Measurements from ENCODE around the gene SNX5. TPM values are rescaled to one million over a fixed set of nuclear protein-coding genes. Genes with fewer than 3 reads are reported as not detected.

Gene SNX5
- total RNA-seq, 1 experiment from 2014 or later = 165 TPM

- DNase-seq (ENCODE audit: low read depth) = peak; percentile 39
These were observed 28.2 kb downstream of the SNX5 start for GRCh38 chr20:17940224-17940971.

DNA sequence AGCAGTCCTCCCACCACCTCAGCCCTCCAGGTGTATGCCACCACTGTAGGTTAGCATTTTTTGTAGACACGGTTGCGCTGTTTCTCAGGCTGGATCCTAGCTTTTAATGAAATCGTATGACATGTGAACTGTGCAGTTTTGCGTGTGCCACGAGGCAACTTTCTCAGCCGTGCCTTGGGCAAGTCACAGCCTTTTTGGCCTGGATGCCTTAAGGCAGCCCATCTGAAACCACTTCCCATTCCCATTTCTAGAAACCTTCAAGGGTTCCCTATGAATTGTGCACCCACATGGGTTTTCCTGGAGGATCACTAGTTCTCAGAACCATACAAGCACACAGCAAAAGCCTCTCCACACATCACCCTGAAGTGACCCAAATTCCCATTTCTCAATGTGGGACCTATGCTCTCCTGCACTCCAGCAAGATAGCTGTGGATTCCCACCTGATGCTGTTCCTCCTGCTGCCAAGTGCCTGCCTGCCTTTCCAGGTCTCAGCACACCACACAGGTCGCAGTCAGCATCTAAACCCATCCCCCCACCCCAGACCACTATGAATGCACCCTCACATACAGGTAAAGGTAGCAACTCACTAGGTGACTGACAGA, 28.9 kb downstream of the SNX5 start:
- no peak for DNase-seq (ENCODE audit: low read depth)

DNA sequence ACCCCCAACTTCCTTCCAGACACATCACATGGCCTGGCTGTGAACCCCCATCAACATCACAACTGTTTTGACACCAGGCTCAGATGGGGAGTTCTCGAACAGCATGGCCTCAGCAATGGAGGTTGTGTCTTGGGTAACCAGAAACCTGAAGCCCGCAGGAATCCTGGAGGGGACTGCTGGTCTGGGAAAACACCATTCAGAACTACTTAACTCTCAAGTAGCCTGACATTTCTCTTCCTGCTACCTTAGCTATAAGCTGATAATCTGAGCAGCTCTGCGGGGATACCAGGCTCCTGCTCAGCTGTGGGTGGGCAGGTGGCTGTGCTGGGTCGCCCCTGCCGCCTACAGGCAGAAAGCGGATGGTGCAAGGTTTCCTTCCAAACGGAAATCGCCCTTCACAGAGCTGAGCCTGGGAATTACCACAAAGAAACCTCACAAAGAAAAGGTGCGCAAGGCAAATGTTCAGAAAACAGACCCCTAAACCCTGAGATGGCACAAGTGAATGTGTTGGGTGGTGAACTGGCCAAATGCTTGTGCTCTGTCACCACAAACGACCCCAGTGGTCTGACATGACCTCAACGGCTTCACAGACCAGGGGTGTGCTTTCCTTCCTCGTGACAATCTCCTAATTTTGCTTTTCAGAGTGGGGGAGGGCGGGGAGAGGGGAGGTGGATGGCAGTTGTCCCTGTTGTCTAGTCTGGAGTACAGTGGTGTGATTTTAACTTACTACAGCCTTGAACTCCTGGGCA, 29.5 kb downstream of the SNX5 start:
- peak; percentile 68 for DNase-seq (ENCODE audit: low read depth)

DNA sequence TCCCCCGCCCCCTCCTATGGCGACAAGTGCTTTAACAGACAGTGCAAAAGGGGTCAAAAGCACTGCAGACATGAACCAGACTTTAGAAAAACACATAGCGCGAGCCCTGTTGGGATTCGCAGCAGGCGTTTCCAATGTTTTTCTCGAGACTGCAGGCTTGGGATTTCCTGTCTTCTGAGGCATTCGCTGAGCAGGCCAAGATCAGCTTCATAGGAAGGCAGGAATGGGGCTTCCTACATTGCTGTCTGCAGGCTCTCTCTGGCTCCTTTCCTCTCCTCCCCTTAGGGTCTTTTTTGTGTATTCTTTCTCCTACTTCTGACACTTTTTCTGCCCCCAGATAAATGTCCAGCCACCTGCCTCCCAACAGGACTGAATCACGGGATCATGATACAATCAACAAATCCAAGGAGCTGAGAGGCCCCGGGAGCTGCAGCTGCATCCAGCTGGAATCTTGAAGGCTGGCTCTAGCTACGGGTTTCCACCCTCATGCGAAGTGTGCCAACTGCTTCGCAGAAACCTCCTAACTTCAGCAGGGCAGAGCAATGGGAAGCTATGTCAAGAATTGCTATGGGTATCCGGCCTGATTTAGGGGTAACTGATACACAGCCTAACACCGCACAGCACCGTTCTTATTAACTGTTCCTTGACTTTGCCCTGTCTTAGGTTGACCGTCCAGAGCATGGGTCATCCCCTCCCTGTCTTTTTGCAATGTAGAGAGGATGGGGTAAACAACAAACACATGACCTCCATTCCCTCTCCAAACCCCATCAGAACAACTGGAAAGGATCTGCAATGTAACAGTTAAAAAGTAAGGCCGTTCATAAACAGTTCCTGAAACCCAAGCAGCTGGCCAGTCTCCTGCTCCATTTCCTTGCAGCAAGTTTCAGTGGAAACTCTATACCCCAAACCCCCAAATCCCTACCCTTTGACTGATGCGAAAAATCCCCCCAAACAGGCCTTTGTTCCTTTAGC, 31.5 kb downstream of the SNX5 start:
- DNase-seq (ENCODE audit: low read depth) = no peak

GRCh38 chr20:17936286-17936760, 32.3 kb downstream of the SNX5 start:
- DNase-seq (ENCODE audit: low read depth) = no peak

- no peak for DNase-seq (ENCODE audit: low read depth)
These were observed 32.8 kb downstream of the SNX5 start for GRCh38 chr20:17935761-17936160.

- DNase-seq (ENCODE audit: low read depth) = peak; percentile 74
These were observed 33.4 kb downstream of the SNX5 start for GRCh38 chr20:17935186-17935585.

GRCh38 chr20:17934141-17934862, 34.3 kb downstream of the SNX5 start:
- peak; percentile 89 for DNase-seq (ENCODE audit: low read depth)

- DNase-seq (ENCODE audit: low read depth) = no peak
These were observed 34.9 kb downstream of the SNX5 start for GRCh38 chr20:17933711-17934110.

- no peak for DNase-seq (ENCODE audit: low read depth)
These were observed 35.5 kb downstream of the SNX5 start for GRCh38 chr20:17933121-17933520.

GRCh38 chr20:17932396-17932795, 36.2 kb downstream of the SNX5 start:
- no peak for DNase-seq (ENCODE audit: low read depth)

GRCh38 chr20:17931513-17931912, 37.1 kb downstream of the SNX5 start:
- no peak for DNase-seq (ENCODE audit: low read depth)

DNA sequence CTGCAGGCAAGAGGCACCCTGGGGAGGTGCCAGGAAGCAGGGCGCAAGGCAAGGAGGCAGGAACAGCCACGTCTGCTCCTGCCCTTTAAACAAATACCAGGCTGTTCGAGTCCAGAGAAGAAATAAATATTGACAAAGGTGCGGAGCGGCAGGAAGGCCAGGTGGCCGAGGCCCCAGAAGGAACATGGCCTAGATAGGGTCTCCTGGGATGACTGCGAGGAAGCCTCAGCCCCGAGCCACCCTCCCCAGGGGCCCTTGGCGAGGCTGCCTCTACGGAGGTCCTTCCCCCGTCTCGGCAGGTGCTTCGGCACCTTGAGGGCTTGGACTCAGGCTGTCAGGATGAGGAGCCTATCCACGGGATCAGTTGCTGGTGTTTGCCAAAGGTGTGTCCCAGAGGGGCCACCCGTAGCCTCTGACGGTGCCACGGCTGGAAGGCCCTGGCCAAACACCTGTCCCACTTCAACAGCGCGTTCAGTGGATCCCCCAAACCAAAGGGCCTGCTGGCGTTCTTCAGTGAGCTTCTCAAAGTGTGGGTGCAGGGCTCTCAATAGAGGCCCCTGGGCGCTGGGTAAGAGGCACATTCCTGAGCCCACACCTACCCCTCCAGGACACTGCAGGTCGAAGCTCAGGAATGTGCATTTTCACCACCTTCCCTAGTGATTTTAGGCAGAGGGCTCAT, 39.8 kb downstream of the SNX5 start:
- no peak for DNase-seq (ENCODE audit: low read depth)

DNA sequence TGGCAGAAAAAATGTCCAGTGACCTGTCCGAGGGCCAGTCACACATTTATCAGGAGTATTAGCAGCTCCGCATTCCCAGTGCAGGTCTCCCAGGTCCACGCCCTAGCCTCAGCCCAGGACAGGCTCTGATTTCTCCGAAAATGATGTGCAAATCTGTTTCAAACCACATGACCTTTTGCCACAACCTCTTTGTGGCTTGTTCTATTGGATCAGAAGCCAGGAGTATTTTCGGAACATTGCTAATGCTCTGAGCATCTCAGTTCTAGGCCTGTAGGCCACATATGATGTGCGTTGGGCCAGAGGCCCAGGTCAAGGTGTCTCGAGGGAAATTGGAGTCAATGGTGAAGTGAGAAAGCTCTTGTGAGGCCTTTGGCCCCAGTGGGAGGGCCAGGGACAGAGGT, 40.4 kb downstream of the SNX5 start:
- no peak for DNase-seq (ENCODE audit: low read depth)

GRCh38 chr20:17925940-17926300, 42.7 kb downstream of the SNX5 start:
- DNase-seq (ENCODE audit: low read depth) = no peak

DNA sequence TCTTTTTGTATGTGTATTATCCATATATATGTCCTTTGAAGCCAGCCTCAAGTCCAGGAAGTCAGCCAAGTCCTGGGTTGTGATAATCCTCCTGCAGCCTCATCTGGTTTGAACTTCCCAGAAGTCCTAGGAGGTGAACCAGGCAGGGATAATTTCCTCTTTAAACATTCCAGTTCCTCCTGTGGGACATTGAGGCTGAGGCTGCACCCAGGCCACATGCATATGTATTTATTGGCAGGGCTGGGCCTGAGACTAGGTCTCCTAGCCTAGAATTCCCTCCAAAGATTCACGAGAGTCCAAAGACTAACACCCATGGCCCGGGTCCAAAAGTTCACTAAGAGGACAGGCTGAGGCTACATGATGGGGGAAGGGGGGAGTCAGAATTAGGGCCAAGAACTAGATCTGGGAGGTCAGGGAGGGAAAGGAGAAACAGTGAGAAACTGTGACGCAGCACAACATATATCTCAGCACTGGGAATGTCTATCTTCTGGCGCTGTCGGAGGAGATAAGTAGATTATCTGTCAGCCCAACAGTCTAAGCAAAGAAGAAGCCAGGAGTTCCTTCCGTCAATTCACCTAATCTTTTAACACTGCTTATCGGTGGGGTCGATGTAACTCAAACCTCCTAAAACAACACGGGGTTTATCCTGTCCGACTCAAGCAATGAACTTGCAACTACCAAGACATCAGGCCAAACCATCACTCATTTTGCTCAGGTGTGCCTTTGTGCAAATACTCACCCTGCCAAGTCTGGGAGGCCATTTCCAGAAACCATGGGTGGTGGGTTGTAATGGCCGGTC, 43.3 kb downstream of the SNX5 start:
- DNase-seq (ENCODE audit: low read depth) = no peak

- DNase-seq (ENCODE audit: low read depth) = no peak
These were observed 46.8 kb downstream of the SNX5 start for GRCh38 chr20:17921774-17922173.

DNA sequence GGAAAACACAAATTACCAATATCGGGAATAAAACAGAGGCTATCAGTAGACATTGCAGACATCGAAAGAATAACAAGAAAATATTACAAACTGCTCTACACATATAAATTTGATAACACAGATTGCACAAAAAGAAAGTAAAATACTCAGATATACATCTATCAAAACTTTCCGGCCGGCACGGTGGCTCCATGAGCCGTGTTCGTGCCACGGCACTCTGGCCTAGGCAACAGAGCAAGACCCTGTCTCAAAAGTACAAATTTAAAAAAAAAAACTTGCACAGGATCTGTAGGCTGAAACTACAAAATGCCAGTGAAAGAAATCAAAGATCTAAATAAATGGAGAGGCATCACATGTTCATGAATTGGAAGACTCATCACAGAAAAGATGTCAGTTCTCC, 49.4 kb downstream of the SNX5 start:
- DNase-seq (ENCODE audit: low read depth) = no peak

GRCh38 chr20:17917832-17918618, 50.6 kb downstream of the SNX5 start:
- no peak for DNase-seq (ENCODE audit: low read depth)
